Smooth muscle cell of the brain vasculature (primary cell): ENCODE measurements around the gene ASAP2.

ENCODE experiments used
- DNase-seq: peaks from one replicate; pipeline ENCODE4 v3.0.0-alpha.2; 2012; ENCODE audit warnings: low read depth, low spot score

The ASAP2 gene

DNA sequence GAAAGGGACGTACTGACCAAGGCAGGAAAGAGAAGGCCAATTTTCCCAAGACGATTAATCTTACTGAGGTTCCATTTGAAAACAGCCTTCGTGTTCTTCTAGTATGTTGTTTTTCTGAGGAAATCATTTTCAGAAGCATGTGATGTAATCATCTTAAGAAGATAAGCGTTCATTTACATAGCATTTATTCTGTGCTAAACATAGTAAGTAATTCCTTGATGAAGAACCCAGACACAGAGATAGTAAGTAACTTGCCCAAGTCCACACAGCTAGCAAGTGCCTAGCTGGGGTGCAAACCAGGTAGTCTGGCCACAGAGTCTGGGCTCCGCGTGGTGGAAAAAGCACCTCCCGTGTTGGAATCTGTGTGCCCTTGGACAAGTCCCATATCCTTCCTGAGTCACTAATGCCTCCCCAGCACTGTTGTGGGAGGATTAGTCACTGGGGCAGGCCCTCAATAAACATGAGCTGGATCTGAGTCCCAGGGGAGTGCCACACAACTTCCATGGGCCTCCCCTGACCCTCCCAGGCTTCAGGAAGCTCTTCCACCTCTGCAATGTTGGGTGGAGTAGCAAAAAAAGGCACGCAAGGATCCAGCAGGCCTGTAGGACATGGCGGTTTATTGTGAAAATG, 26.9 kb upstream of the ASAP2 start:
- DNase-seq = no peak

GRCh38 chr2:9184361-9184760, 22.3 kb upstream of the ASAP2 start:
- DNase-seq = no peak

GRCh38 chr2:9187620-9188214, 18.9 kb upstream of the ASAP2 start:
- no peak for DNase-seq

- no peak for DNase-seq
Measured at GRCh38 chr2:9188823-9189222, 17.8 kb upstream of the ASAP2 start.

DNA sequence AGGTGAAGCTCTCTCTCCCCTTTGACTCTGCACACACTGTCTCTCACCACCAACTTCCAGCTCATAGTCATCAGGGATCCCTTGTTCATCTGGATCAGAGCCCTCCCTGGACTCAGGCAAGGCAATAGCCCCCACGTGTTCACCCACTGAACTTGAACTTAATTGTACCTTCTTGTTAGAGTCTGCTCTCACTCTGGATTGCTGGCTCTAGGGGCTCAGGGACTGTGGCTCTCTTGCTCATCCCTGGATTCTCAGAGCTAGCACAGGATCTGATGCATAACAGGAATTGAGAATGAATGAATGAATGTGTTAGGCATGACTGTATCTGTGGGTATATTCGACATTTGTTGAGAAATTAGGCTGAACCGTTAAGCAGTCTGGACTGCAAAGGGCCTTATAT, 16.7 kb upstream of the ASAP2 start:
- no peak for DNase-seq

DNA sequence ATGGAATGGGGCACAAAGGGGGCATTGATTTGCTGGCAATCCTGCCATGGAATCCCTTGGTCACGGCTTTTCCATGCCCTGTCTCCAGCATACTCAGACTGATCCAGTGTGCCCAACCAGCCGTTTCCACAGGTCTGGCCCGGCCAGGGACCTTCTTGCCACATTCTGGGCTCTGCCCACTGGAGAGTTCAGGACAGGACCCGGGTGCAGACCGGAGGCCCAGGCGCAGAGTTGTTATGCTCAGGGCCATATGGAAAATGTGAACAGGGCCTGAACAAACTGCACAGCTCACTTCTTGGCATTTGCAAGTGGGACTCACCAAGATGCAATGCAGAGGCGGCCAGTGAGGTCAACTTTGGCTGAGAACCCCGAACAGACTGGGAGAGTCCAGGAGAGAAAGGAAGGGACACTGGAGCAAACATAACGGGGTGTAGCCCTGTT, 15.6 kb upstream of the ASAP2 start:
- DNase-seq = peak; percentile 59

GRCh38 chr2:9192712-9193111, 13.9 kb upstream of the ASAP2 start:
- DNase-seq = no peak

DNA sequence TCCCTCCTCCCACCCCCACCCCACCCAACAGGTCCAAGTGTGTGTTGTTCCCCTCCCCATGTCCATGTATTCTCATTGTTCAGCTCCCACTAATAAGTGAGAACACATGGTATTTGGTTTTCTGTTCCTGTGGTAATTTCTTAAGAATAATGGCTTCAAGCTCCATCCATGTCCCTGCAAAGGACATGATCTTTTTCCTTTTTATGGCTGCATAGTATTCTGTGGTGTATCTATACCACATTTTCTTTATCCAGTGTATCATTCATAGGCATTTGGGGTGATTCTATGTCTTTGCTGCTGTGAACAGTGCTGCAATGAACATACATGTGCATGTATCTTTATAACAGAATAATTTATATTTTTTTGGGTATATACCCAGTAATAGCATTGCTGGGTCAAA, 12.3 kb upstream of the ASAP2 start:
- no peak for DNase-seq

- DNase-seq = no peak
Measured at GRCh38 chr2:9196637-9197036, 10.0 kb upstream of the ASAP2 start.

DNA sequence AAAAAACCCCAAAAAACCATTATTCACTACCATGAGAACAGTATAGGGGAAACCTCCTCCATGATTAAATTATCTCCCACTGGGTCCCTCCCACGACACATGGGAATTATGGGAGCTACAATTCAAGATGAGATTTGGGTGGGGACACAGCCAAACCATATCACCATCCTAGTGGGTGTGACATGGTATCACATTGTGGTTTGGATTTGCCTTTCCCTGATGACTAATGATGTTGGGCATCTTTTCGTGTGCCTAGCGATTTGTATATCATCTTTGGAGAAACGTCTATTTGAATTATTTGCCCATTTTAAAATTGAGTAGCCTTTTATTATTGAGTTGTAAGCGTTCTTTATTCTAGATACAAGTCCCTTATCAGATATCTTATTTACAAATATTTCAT, 8.7 kb upstream of the ASAP2 start:
- no peak for DNase-seq

- DNase-seq = no peak
Measured at GRCh38 chr2:9199716-9200632, 6.6 kb upstream of the ASAP2 start.

GRCh38 chr2:9200633-9201015, 6.0 kb upstream of the ASAP2 start:
- no peak for DNase-seq

DNA sequence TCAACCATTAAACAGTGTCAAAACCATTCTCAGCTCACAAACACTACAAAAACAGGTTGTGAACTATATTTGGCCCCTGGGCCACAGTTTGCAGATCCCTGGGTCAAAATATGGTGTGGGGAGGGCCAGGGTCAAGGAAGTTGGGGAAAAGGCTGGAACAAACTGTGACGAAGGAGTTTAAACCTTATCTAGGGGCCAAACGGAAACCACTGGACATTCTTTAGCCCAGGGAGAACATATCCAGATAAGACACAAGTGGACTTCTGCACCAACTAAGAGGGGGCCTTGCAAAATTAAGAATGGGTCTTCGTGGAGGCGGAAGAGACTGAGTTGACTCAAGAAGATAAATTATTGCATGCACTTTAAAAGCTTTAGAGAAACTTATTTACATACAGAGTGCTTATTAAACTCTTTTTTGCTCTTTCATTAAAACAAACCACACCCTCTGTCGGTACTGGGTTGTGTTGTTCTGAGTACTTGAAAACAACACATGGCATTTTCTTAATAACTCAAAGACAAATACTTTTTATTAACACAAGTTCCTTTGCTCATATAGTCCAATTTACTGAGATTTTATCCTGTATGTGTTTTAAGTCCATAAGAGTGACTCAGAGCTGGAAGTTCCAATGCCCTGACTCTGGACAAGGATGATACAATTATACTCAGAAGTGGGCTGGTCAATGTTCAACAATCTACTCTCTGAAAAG, 5.3 kb upstream of the ASAP2 start:
- DNase-seq = no peak

GRCh38 chr2:9203006-9203405, 3.6 kb upstream of the ASAP2 start:
- DNase-seq = no peak

GRCh38 chr2:9203876-9204275, 2.7 kb upstream of the ASAP2 start:
- DNase-seq = no peak

- no peak for DNase-seq
Measured at GRCh38 chr2:9204939-9205338, 1.7 kb upstream of the ASAP2 start.

DNA sequence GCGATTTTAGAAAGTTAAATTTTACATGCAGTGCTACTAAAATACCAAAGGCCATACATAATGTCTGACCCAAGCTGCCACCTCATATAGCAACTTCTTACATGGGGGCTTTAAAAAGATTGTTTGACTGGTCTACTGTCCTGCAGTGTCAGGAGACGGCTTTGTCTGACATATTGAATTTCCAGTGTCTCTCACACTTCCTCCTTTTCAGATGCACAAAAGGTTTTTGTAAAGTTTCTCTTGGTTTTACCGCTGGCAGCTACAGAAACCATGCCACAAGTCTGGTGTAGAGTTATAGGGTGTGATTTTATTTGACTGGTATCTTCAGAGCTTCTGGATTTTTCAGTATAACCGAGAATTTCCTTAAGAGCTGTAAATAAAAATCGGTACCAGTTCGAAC, 1.1 kb upstream of the ASAP2 start:
- no peak for DNase-seq

- no peak for DNase-seq
Measured at GRCh38 chr2:9206991-9207640, 504 bp downstream of the ASAP2 start.

DNA sequence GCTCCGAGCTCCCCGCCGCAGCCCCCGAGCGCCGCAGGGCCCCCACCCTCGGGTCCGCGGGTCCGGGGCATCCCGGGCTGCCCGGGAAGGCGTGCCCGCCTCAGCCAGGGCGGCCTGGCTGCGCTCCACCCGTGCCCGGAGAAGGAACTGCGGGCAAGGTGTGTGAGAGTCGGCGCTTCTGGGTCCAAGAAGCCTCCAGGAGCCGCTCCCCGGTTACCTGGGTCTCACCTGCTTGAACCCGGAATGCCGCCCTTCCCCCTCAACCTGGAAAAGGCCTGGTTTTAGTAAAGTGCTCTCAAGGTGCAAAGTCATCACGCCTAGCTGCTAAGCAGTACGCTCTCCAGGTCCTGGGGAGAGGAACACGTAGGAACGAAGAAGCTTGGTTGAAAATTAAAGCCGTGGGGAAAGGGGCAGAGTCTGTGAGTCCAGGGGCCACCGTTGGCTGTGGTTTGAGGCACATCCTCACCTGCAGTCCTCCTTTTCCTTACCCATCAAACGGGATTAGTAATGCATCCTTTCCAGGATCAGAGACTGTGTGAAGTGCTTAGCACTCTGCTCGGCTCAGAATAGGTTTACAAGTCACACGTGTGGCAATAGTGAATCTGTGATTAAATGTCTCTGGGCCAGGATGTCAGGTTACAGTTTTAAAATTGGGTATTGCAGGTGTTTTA, 1.2 kb downstream of the ASAP2 start:
- no peak for DNase-seq

DNA sequence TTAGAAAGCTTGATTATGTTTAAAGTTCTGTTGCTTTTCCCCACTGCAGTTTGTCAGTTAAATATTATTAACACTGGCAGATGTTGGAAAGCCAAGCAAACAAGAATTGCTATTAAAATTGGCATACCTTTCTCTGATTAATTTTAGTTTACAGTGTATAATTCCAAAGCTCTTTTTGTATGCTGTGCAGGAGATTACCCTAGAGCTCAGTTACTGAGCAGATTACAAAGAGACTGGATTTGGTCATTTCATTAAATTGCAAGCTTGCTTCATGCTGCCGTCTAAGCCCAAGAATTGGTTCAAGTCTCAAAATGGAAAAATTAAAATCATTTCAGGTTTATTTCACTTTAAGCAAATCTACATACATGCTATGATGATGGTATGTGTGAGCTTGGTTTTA, 2.3 kb downstream of the ASAP2 start:
- DNase-seq = no peak

DNA sequence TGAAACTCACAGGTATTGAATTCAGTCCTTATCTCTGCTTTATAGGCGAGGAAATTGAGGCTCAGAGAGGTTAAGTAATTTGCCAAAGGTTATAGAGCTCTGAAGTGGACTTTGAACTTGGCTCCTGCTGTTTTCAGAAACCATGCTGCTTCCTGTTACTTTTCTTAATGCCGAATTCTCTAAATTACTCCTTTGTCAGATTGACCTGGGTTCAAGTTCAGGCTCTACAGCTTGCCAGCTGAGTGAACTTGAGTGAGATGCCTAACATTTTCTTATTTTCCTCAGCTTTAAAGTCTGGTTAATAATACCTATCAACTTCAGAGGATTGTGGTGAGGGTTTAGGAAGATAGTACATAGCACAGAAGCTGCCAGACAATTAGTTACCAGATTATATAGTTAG, 3.4 kb downstream of the ASAP2 start:
- DNase-seq = no peak
